GM18499 (cell line): ENCODE results near the gene NPSR1.
"Not testable (repeated sequence)": the region's sequence is repeated elsewhere in the genome, so short reads cannot be mapped to it uniquely, and the experiment has no call there.

Source experiments
- ATAC-seq: cut with Tn5 transposase; IDR thresholded peaks from one replicate; pipeline ENCODE4 v1.9.1; 2021; ENCODE audit warnings: moderate number of reproducible peaks; ENCODE audit not compliant: insufficient read depth, unreplicated experiment

NPSR1 gene

DNA sequence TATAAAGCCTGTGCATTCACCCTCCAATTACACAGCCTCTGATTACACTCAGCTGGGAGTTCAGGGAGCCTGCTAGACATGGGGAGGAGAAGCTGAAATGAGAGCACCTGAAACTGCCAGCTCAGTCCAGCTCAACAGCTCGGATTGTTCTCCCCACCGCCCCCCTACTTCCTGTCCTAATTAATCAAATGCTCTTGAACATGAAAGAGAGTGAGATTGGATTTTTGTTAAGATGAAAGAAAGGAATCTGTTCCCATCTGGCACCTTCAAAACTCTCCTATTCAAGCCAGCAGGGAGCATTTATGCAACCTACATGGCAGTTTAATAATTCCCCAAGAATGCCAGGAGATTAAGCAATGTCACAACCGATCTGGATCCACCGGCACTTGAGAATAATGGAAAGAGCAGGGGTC is 98.0 kb downstream of the NPSR1 start:
- ATAC-seq, result no peak

DNA sequence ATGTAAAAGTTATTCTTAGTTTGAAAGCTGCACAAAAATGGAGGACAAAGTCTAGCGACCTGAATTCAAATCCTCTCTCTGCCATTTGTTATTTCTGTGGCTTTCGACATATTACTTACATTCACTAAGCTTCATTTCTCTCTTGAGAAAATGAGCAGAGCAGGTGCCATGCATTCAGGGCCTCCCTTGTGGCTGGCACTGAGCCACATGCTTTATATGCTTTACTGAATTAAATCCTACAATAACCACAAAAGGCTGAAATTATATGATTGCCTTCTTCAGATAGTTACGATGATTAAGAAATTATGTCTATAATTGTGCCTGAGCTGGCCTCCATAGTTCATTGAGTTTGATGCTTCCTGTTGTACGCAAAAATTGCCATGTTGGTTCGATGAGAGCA is 98.7 kb downstream of the NPSR1 start:
- ATAC-seq, result no peak

DNA sequence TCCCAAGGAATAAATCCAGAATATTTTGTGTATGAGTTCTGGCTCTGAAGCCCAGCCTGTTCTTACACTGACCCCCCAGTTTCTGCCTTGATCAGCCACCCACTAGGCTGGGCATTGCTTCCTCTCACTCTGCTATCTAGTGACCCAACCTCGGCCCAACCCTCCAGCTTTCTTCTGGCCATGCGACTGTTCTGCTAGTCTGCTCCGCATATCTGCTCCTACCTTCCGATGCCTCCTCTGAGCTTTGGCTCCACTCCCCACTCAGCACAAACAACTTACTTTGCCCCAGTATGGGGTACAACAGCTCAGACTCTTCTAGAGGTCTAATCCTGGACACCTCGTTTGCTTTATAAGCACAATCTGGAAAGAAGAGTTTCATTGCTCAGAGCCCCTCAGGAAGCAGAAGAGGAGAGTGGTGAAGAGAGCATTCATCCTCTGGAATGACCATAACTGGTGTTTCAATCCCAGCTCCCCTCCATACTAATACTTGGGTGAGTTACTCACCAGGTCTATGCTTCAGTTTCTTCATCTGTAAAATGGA is 99.6 kb downstream of the NPSR1 start:
- no peak for ATAC-seq

DNA sequence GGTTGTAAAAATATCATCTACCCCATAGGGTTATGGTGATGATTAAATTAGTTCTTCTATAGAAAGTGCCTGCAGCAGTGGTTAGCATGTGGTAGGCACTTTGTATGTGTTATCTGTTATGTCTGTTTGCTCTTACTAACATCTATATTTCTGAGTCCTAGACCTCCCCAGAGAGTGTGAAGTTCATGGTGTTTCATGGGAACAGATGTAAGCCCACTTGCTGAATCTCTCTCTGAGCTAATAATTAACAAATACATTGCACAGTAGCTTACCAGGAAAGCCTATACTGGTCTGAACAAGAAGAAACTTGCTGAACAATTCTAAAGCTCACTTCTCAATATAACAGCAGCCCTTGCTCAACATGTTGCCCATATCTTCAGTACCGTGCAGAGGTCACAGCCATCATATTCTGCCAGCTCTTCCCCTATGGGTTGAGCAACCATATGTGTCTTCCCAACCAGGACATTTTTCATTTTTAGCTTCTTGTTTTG is 100.1 kb downstream of the NPSR1 start:
- ATAC-seq, result no peak

DNA sequence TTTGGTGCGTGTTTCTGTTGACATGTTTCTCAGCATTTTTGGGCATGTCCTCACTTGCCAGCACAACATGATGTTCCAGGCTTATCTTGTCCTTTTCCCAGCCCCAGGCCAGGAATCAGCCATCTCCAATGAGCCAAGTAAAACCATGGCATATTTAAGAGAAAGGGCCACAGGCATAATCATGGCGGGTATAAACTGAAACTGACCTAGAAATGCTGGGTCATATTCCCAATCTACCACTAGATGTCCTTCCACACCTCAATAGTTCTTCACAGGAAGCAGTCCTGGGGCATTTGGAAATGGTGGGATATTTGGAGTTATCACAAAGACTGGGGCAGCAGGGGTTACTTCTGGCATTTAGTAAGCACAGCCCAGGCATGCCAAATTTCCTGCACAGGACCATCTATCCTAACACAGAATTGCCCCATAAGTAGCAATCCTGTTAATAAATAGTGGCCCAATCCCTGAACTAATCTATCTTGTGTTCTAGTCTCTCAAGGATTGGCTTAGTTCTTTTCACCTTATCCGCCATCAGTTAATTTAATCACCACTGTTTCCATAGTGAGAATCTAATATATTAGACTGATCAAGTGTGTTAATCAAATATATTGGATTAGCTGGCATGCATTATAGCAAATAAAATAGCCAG is 101.6 kb downstream of the NPSR1 start:
- no peak for ATAC-seq

DNA sequence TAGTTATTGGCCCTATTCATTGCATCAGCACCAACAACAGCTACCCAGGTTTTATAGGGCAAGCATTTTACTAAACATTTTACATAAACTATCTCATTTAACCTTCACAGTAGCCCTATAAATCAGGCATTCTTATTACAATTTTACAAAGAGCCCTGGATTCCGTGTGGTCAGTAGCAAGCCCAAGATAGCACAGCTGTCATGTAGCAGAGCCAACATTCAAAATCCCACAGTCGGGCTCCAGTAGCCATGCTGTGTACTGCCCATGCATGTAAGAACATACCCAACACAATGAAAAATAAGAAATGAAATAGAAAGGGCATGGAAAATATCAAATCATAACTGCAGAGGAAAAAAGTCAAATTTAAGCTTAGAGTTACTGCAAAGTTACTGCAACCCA is 102.3 kb downstream of the NPSR1 start:
- no peak for ATAC-seq

DNA sequence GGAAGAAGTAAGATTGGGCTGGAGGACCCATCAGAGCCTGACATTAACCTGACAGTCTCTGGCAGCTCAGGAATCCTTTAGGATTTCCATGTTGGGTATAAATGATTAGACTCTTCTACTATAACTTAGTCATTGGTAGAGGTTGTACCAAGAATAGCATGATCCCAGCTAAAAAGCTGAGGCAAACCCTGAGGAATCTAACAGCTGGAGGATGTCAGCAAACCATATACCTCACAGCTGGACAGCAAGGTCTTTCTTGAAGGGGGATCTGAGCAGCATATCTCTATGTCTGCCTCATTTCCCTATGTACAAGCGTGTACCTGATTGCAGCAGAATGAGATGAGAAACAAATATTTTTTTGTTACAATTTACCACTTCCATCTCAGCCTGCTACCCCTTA is 103.2 kb downstream of the NPSR1 start:
- ATAC-seq, result no peak

DNA sequence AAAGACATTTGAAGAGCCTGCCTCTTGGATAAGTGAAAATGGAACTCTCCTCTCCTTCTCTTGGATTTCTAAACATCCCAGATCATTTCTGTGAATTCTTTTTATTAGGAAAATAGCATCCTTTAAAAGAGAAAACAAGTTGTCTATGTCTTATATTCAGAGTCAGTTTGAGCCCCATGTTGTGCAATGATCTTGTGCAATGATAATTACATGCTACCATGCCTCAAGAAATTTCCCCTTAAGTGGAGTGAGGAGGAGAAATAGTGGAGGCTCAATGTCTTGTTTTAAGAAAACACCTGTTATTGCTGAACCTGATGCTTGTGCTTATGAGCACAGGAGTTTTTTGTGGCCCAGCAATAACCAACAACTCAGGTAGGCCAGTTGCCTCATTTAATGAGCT is 103.6 kb downstream of the NPSR1 start:
- ATAC-seq, result no peak

DNA sequence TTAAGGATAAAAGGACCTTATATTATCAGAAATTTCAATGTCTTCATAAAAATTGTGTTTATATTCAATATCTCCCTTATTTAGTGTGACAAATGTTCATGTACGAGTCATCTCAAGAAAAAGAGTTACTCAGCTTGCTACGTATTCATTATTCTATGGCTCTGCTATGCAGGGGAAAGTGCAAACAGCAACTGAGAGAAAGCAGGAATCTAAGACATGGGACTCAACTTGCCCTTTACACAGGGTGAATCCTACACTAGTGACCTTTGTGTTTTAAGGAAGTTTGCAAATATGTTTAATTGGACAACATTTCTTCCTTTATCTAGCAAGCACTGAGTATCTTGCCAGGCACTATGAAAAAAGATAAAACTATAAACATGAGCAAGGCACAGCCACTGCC is 104.7 kb downstream of the NPSR1 start:
- ATAC-seq, result no peak

DNA sequence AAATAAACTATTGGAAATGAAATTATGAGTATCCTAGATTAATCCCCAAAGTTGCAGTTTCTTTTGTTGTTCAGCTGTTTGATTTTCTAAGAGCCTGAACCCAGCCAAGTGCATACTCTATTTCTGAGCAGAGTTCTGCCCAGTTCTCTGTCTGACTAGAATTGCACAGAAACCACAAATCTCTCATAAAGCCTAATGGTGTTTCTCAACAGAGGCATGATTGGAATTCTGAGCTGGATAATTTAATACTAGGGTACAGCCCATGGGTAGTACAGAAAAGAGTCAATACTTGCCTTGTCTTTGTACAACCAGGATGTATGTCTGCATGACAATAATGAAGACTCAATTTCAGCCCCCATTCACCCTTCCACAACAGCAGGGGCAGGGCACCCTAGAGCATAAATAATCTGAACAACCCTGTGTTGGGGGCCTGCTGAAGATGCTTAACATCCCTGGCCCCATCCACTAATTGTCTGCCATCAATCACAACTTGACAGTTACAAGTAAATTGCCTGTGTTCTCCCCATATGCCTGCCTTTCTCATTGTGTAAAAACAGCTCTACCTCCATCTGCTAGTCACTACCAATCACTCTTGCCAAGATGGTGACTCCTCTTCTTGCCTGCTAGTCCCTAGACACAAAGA is 114.4 kb downstream of the NPSR1 start:
- no peak for ATAC-seq

DNA sequence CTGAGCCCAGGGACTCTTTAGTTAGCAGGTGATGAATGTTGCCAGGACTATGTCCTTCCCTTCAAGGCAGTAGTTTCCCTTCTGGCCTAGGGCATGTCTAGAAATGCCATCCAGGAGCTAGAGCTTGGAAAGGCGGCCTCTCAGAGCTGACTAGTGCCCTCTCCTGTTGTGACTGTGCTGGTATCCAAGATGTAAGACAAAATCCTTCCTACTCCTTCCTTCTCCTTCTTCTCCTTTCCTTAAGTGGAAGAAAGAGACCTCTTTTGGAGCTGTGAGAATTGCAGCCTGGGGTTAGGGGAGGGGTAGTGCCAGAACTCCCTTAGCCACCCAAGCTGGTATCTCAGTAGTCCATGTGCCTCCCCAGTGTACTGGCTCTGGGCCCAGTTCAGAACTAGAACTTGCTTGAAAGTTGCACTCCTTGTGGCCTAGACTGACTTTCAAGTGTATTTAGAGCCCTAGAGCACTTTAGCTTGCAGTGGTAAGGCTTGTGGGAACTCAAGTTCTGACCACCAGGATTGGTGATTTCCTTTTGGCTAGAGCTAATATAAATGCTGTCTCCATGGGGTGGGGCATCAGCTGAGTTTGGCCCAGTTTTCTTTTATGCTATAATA is 118.8 kb downstream of the NPSR1 start:
- no peak for ATAC-seq

DNA sequence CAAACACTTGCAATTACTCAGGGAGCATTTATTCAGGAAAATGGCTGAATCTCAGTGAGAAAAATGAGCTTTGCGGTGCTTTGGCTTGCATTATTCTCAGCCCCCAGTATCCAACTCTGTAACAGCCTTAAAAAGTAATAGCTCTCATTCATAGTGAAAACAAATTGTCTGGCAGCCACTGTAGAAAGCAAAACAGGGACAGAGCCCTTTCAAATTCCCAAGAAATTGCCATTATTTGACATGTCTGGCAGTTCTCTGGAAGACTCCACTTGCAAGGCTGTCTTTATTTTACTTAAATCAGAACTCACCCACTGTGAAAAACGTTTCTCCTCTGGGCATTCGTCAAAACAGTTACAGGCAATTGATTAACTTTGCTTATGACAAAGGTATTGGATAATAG is 122.5 kb downstream of the NPSR1 start:
- ATAC-seq, result no peak

DNA sequence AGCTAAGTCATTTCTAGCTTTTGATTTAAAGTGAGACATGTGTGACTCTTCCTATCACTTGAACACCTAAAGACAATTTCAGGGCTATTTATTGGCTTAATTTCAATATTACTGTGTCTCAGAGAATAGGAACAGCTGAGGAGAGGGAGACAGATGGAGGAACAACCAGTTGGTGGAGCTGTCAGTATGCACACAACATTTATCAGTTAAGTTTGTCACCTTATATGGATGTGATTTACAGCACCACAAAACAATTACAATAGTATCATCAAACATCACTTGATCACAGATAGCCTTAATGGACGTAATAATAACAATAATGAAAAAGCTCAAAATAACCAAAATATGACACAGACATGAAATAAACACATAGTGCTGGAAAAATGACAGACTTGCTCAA is 129.6 kb downstream of the NPSR1 start:
- ATAC-seq, result no peak

DNA sequence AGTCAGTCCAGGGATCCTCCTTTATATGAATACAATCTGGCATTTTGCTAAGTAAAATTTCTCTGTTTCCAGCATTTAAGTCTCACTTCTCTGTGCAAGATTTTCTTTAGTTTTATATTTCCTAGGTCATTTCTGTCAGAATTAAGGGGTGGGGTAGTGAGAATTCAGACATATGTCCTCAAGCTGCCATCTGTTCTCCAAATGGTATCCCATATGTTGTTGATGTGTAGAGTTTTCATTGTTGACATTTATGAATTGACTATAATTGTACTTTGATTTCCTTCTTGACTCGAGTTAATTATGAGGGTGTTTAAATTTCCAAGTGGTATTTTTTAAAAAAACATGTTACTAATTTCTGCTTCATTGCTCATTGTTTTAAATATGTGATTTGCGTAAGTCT is 148.8 kb downstream of the NPSR1 start:
- no peak for ATAC-seq

DNA sequence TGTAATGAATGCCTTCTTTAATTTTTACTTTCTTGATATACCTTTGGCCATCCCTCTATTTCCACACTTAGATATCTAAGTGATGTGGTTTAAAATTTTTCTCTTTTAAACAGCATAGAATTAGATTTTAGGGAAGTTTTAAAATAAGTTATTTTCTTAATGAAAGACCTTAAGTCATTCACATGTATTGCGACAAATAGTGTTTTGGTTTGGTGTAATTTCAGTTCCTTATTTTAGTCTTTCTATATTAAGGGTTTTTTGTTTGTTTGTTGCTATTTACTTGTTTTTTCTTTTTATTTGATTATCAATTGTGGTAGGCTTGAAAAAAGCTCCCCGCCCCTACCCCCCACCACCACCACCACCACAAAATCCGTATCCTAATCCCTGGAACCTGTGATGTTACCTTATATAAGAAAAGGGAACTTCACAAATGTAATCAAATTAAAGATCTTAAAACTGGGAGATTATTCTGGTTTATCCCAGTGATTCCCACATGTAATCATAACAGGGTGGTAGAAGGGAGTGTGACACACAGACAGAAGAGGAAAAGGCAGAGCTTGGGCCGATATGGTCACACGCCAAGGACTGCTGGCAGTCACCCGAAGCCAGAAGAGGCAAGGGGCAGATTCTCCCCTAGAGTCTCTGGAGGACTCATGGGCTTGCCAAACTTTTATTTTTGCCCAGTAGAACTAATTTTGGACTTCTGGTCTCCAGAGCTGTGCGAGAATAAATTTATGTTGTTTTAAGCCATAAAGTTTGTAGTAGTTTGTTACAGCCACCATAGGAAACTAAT is 149.7 kb downstream of the NPSR1 start:
- ATAC-seq, result no peak

DNA sequence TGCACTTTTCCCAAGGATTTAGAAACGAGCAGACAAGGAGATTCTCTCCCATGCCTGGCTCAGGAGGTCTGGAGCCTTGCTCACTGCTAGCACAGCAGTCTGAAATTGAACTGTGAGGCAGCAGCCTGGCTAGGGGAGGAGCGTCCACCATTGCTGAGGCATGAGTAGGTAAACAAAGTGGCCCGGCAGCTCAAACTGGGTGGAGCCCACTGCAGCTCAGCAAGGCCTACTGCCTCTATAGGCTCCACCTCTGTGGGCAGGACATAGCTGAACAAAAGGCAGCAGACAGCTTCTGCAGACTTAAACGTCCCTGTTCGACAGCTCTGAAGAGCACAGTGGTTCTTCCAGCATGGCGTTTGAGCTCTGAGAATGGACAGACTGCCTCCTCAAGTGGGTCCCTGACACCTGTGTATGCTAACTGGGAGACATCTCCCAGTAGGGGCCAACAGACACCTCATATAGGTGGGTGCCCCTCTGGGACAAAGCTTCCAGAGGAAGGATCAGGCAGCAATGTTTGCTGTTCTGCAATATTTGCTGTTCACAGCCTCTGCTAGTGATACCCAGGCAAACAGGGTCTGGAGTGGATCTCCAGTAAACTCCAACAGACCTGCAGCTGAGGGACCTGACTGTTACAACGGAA is 156.3 kb downstream of the NPSR1 start:
- ATAC-seq, result not testable (repeated sequence)

DNA sequence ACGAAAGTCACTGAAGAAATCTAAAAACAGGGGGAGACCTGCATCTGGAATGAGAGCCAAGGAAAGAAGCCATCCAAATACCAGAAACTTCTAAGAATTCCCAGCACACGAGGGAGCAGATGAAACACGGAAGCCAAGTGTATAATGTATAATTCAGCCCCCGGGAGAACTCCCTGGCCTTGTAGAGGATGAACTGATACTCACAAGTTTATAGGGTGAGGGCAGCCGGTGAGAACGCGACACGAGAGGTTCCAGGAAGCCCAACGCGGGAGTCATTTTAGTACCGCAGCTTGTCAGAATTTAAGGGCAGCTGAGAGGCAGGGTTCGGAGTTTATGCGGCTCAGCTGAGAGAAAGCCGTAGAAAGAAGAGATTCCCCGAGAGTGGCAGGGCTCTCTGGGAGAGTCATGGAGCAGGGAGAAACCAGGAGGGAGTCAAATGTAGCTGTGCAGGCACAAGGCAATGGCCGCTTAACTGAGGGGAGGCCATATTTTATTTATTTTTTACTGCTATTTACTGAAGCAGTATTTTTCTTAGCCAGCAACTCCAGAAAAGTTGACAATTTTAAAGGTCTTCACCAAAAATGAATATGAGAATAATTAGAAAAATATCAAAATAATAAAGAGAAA is 164.0 kb downstream of the NPSR1 start:
- ATAC-seq, result no peak

DNA sequence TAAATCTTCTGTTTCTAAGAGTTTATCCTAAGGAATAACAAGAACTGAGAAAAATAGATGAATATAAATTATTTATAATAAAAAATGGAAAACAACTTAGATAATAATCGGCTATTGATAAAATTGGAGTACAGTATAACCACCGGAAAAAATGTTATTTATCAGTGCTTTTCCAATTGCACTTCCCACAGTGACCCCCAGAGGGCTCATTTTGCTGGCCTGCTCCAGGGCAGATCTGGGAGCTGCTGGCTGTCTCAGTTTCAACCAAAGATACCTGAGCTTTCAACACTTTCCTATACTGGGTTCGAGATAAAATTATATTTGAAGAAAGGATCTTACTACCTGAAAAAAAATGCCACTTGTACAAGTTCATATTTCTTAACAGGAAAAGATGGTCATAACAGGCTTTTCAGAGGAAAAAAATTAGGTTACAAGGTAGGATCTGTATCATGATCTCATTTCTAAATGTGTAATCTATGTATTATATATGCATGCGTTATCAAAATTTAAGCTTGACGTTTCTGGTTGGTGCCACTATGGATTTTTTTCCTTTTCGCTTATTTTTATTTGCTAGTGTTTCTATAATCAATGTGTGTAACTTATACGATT is 165.7 kb downstream of the NPSR1 start:
- ATAC-seq, result peak; percentile 83

DNA sequence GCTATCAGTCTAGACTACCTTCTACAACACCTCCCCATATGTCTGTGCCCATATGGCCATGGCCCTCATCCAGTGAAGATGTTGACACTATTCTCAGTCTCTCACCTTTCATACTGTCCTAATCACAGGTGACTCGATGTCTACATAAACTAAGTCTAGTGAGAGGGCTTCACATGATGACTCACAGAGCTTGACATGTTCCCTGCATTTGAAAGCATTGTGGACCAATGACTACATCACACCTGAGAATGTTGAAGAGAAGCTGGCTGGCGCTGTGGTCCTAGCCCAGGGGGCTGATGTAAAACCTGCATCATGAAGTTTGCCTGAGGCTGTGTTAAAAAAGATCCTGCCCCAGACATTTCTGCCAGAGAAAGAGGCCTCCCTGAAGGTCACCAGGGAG is 167.2 kb downstream of the NPSR1 start:
- ATAC-seq, result no peak
